OCI-LY7 (cell line): ENCODE measurements around the gene LAMA2. TPM values are rescaled to one million over a fixed set of nuclear protein-coding genes. Genes with fewer than 3 reads are reported as not detected.

Experiments
- BruUV-seq: library from RNA; stranded (reverse); fragments of 400-500 nt; replicated peaks from 2 replicates; lab custom pipeline; 2021; lab: Mats Ljungman, UMichigan
- CTCF ChIA-PET: fragments of 300-600 bp; sonication (Branson Sonifier 250); formaldehyde crosslinking; loops from one replicate; lab custom pipeline; 2022; ENCODE audit warnings: antibody characterized with exemption; ENCODE audit not compliant: unreplicated experiment; lab: Charles Lee
- POLR2A ChIA-PET: fragments of 300-600 bp; sonication (Branson Sonifier 250); formaldehyde crosslinking; loops from one replicate; lab custom pipeline; 2022; ENCODE audit warnings: antibody characterized with exemption; lab: Charles Lee
- DNase-seq: peaks from one replicate; pipeline ENCODE4 v3.0.0-alpha.2; 2015; ENCODE audit warnings: low spot score
- H2AFZ ChIP-seq: fragments of 200-600 bp; sonication (generic), shearing (Covaris generic); 2 replicates; pipeline ENCODE4 v1.6.1; 2014; ENCODE audit warnings: mild to moderate bottlenecking, antibody characterized with exemption, low read length, moderate library complexity
- H3K27ac ChIP-seq: fragments of 200-600 bp; sonication (generic); 2 replicates; pipeline ENCODE4 v1.5.1; 2014; ENCODE audit warnings: mixed run types, low read depth, mild to moderate bottlenecking, moderate library complexity, low read length, inconsistent platforms; ENCODE audit not compliant: poor library complexity, severe bottlenecking
- H3K36me3 ChIP-seq: fragments of 200-600 bp; sonication (generic); 2 replicates; pipeline ENCODE4 v1.6.1; 2014; ENCODE audit warnings: mild to moderate bottlenecking, antibody characterized with exemption, low read length, moderate library complexity, mixed read lengths; ENCODE audit not compliant: insufficient read depth
- H3K4me1 ChIP-seq: fragments of 200-600 bp; sonication (generic); 2 replicates; pipeline ENCODE4 v1.5.1; 2014; ENCODE audit warnings: mild to moderate bottlenecking, low read length; ENCODE audit not compliant: insufficient read depth, poor library complexity, severe bottlenecking
- H3K4me2 ChIP-seq: fragments of 200-600 bp; sonication (generic); 2 replicates; pipeline ENCODE4 v1.6.1; 2014; ENCODE audit warnings: mild to moderate bottlenecking, low read length
- H3K4me3 ChIP-seq: fragments of 200-600 bp; sonication (generic); 2 replicates; pipeline ENCODE4 v1.5.1; 2014; ENCODE audit warnings: mild to moderate bottlenecking, low read depth, low read length; ENCODE audit not compliant: poor library complexity, severe bottlenecking
- H3K79me2 ChIP-seq: fragments of 200-600 bp; sonication (generic); 2 replicates; pipeline ENCODE4 v1.6.1; 2016; ENCODE audit warnings: low read depth, mild to moderate bottlenecking, low read length, moderate library complexity, mixed read lengths; ENCODE audit not compliant: insufficient read depth
- H3K9me2 ChIP-seq: fragments of 200-600 bp; sonication (generic); 2 replicates; pipeline ENCODE4 v1.6.1; 2016; ENCODE audit warnings: mild to moderate bottlenecking, low read length, mixed read lengths; ENCODE audit not compliant: insufficient read depth
- H3K9me3 ChIP-seq: fragments of 200-600 bp; sonication (generic); 2 replicates; pipeline ENCODE4 v1.6.1; 2014; ENCODE audit warnings: mild to moderate bottlenecking, mixed run types, low read length, mixed read lengths
- H4K20me1 ChIP-seq: fragments of 200-600 bp; sonication (generic); 2 replicates; pipeline ENCODE4 v1.6.1; 2014; ENCODE audit warnings: mild to moderate bottlenecking, antibody characterized with exemption, low read length, moderate library complexity, mixed read lengths; ENCODE audit not compliant: insufficient read depth
- CTCF ChIP-seq: fragments of 200-600 bp; sonication (generic); conservative IDR thresholded peaks from 2 replicates; pipeline ENCODE4 v1.5.1; 2014; ENCODE audit warnings: mild to moderate bottlenecking, antibody characterized with exemption, low read length, moderate library complexity, mixed read lengths
- EZH2phosphoT487 ChIP-seq: fragments of 200-600 bp; sonication (generic); IDR thresholded peaks from 2 replicates; pipeline ENCODE4 v1.6.1; 2018; ENCODE audit warnings: low read depth, borderline replicate concordance, mild to moderate bottlenecking, mixed run types, antibody characterized with exemption, low read length, moderate library complexity, mixed read lengths
- intact Hi-C: fragments of 100-400 bp; cut with micrococcal nuclease; formaldehyde crosslinking; loops from one replicate; pipeline ENCODE4 v1.10.0; 2022; ENCODE audit not compliant: unreplicated experiment
- total RNA-seq, 2 experiments: library from RNA; depleted of rRNA in 1 of 2; stranded (reverse); fragments of >200 nt in 1 of 2; shearing (Covaris generic) in 1 of 2; gene quantifications; 2 replicates each; pipeline ENCODE4 v1.2.3, GENCODE V29; 2014 to 2022

LAMA2 gene
- total RNA-seq, 2 experiments from 2014 or later = not detected

GRCh38 chr6:129525055-129525454, 642.1 kb downstream of the LAMA2 start:
- H3K4me2 ChIP-seq = no peak overlapping the region
- H2AFZ ChIP-seq = no peak overlapping the region
- TF ChIP-seq CTCF (no peak), EZH2phosphoT487 (no peak)
- BruUV-seq = no TSS peak
- intact Hi-C loops = no loop called here
- no peaks in the 10 kb centered on the region for H3K36me3 ChIP-seq
- no peaks in the 10 kb centered on the region for H3K9me2 ChIP-seq
- ChIA-PET POLR2A (no interaction called here), CTCF (no interaction called here)
- H3K9me3 ChIP-seq = no peaks in the 10 kb centered on the region
- H3K4me1 ChIP-seq = no peaks in the 10 kb centered on the region
- no peak overlapping the region for H3K4me3 ChIP-seq
- no peaks in the 10 kb centered on the region for H3K79me2 ChIP-seq
- no peak overlapping the region for H3K27ac ChIP-seq
- DNase-seq = no peak
- H4K20me1 ChIP-seq = no peaks in the 10 kb centered on the region

GRCh38 chr6:129534926-129535325, 652.0 kb downstream of the LAMA2 start:
- Histone ChIP-seq H3K4me2 (no peak overlapping the region), H3K4me3 (no peak overlapping the region), H3K9me2 (no peaks in the 10 kb centered on the region), H3K79me2 (no peaks in the 10 kb centered on the region), H3K4me1 (no peaks in the 10 kb centered on the region), H3K36me3 (no peaks in the 10 kb centered on the region), H2AFZ (no peak overlapping the region), H4K20me1 (no peaks in the 10 kb centered on the region), H3K27ac (no peak overlapping the region), H3K9me3 (no peaks in the 10 kb centered on the region)
- TF ChIP-seq CTCF (no peak), EZH2phosphoT487 (no peak)
- no peak for DNase-seq
- BruUV-seq = no TSS peak
- POLR2A ChIA-PET = interaction anchor here (0.6 to 0.7 kb wide), 2 partner anchors 81 to 335 kb away, joined by 3 read pairs; no protein-coding TSS in a partner anchor
- intact Hi-C loops = no loop called here
- CTCF ChIA-PET = no interaction called here

- no TSS peak for BruUV-seq
- no peak for TF ChIP-seq CTCF
- TF ChIP-seq EZH2phosphoT487 = no peak
- Histone ChIP-seq H3K9me3 (no peaks in the 10 kb centered on the region), H3K79me2 (no peaks in the 10 kb centered on the region), H3K36me3 (no peaks in the 10 kb centered on the region), H3K4me2 (no peak overlapping the region), H3K4me1 (no peaks in the 10 kb centered on the region), H2AFZ (no peak overlapping the region), H3K4me3 (no peak overlapping the region), H3K27ac (no peak overlapping the region), H3K9me2 (no peaks in the 10 kb centered on the region), H4K20me1 (no peaks in the 10 kb centered on the region)
- no peak for DNase-seq
- POLR2A ChIA-PET = interaction anchor here (0.6 to 0.9 kb wide), 2 partner anchors 19 to 72 kb away, joined by 3 to 4 read pairs; no protein-coding TSS in a partner anchor
- CTCF ChIA-PET = no interaction called here
- intact Hi-C loops = no loop called here
These were observed 653.3 kb downstream of the LAMA2 start for GRCh38 chr6:129536271-129536670.
